Tibial nerve (tissue), 4 donors: ENCODE measurements around the gene SRRM2.

Source experiments
- CTCF ChIP-seq, 5 experiments: fragments of 200-600 bp in 3 of 5; fragments of 450-650 bp in 2 of 5; sonication (generic) in 3 of 5; IDR thresholded peaks; one replicate each; pipeline ENCODE4 v1.5.1; 2016 to 2019; ENCODE audit warnings: antibody characterized with exemption in 5 of 5, mild to moderate bottlenecking in 3 of 5, moderate library complexity in 2 of 5
- EP300 ChIP-seq, 2 donors: sonication (generic); formaldehyde crosslinking; IDR thresholded peaks; one replicate each; pipeline ENCODE4 v1.6.1; 2017; ENCODE audit warnings: antibody characterized with exemption in 2 of 2, mild to moderate bottlenecking in 1 of 2
- POLR2A ChIP-seq, 2 donors: fragments of 450-650 bp; IDR thresholded peaks; one replicate each; pipeline ENCODE4 v1.6.1; 2017; ENCODE audit warnings: antibody characterized with exemption in 2 of 2, mild to moderate bottlenecking in 2 of 2, moderate library complexity in 2 of 2

- TF ChIP-seq CTCF (IDR thresholded peaks at IDR 0.05) (no peak), POLR2A (IDR thresholded peaks at IDR 0.05) (no peak), EP300 (IDR thresholded peaks at IDR 0.05) (no peak)
These were observed 12.3 kb downstream of the SRRM2 start for GRCh38 chr16:2764718-2765117.
